Fibroblast of villous mesenchyme (primary cell): Measurements from ENCODE around the gene UBALD1. TPM values are rescaled to one million over a fixed set of nuclear protein-coding genes. Genes with fewer than 3 reads are reported as not detected.

ENCODE experiments used
- DNase-seq: peaks from one replicate; pipeline ENCODE4 v3.0.0-alpha.2; 2010; ENCODE audit warnings: low read depth
- H3K4me3 ChIP-seq: 2 replicates; pipeline ENCODE4 v1.5.1; 2011; ENCODE audit warnings: low read depth, mild to moderate bottlenecking, low read length
- CTCF ChIP-seq: IDR thresholded peaks from 2 replicates; pipeline ENCODE4 v1.5.1; 2012; ENCODE audit warnings: low read depth, mild to moderate bottlenecking, low read length; ENCODE audit not compliant: insufficient read depth
- total RNA-seq: library from RNA; depleted of rRNA; stranded (reverse); fragments of >200 nt; gene quantifications from 2 replicates; pipeline ENCODE4 v1.2.3, GENCODE V29; 2012

Gene UBALD1
- total RNA-seq = 6.9 and 10.3 TPM in 2 replicates

- DNase-seq = peak; percentile 93
- H3K4me3 ChIP-seq = peak within 1 kb of the TSS; percentile 64
- TF ChIP-seq CTCF = no peak
These were observed at the start of gene UBALD1 for GRCh38 chr16:4614571-4615383. TSS of gene UBALD1 (minus strand) at chr16:4614888. CDS start at chr16:4614797, 91 bp downstream.

- TF ChIP-seq CTCF = no peak
- DNase-seq = peak; percentile 7
- no peak overlapping the region for H3K4me3 ChIP-seq
These were observed 49.2 kb upstream of the UBALD1 start for GRCh38 chr16:4663777-4664465.

- no peak overlapping the region for H3K4me3 ChIP-seq
- no peak for TF ChIP-seq CTCF
- DNase-seq = no peak
These were observed 48.7 kb upstream of the UBALD1 start for GRCh38 chr16:4663465-4663776.

- H3K4me3 ChIP-seq = no peak overlapping the region
- no peak for TF ChIP-seq CTCF
- no peak for DNase-seq
These were observed 47.0 kb upstream of the UBALD1 start for GRCh38 chr16:4661661-4662060.

GRCh38 chr16:4660454-4661007, 45.8 kb upstream of the UBALD1 start:
- DNase-seq = peak; percentile 39
- H3K4me3 ChIP-seq = no peak overlapping the region
- TF ChIP-seq CTCF = no peak

GRCh38 chr16:4659363-4660353, 45.0 kb upstream of the UBALD1 start:
- TF ChIP-seq CTCF = no peak
- no peak overlapping the region for H3K4me3 ChIP-seq
- DNase-seq = no peak
